ENCODE measurements around the gene GPR153. TPM values are rescaled to one million over a fixed set of nuclear protein-coding genes. Genes with fewer than 3 reads are reported as not detected.

The GPR153 gene
- total and polyA plus RNA-seq, 2 of the 8 experiments (the other 6 are each of a cell fraction or from before 2014, with no cell fraction given): 5.7 to 8.1 TPM

DNA sequence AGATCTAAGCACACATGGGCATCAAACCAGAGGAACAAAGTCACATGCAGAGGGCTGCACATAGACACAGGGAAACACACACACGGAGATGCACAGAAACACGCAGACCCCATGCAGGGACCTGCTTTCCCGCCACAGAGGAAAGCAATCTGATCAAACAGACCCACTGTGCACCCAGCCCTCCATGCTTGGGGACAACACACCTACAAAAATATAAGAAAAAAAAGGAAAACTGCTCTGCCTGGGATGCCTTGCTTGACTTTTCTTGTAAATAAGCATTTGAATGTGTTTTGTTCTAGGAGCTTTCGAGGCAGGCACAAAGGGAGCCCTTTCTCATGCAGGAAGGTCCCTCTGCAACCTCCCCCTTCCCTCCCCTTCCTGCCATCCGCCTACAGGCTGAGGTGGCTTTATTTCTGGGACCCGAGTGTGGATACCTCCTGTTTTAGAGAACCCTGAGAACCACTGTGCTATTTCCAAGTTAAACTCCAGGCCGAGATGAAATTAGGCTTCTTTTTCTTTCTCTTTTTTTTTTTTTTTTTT lies 21.6 kb downstream of the GPR153 start:
- Histone ChIP-seq H3K56ac (replicated peaks; ENCODE audit: insufficient read length, low read depth, low read length) (peak overlapping the region; percentile 82), H3K4me2 (ENCODE audit: insufficient read depth in 1 of 2, low read depth in 2 of 2, low read length in 2 of 2) (peak overlapping the region; percentile 84 to 87), H3K4ac (replicated peaks; ENCODE audit: insufficient read length, low read depth, low read length) (peak overlapping the region; percentile 92), H2AFZ (ENCODE audit: low read length) (no peak overlapping the region), H3K79me1 (ENCODE audit: low read depth, low read length) (0 out of 2 replicates have a peak, but pooled peaks cover 4% of the 10 kb centered on the region), H3K9me3 (ENCODE audit: insufficient read depth in 2 of 2, low read depth in 1 of 2, low read length in 1 of 2) (no peaks in the 10 kb centered on the region), H3K23me2 (ENCODE audit: low read depth, low read length) (peaks cover 11% of the 10 kb centered on the region; the same call in 1 of the 2 replicates), H3K14ac (ENCODE audit: insufficient read length) (no peak overlapping the region), H3K9ac (replicated peaks in 1 of 4; ENCODE audit: extremely low read depth in 1 of 4, low read depth in 3 of 4, low read length in 3 of 4) (peak overlapping the region in 3 of 4 experiments; percentile 64 to 75 (median 65); a peak in 6 of 7 replicates), H3K36me3 (ENCODE audit: control insufficient read depth in 2 of 4, insufficient read depth in 4 of 4, low read length in 3 of 4) (0 out of 8 replicates have a peak, but pooled peaks cover 0 to 2% (median 0%) of the 10 kb centered on the region in 4 experiments), H3K4me1 (replicated peaks in 1 of 4; ENCODE audit: control insufficient read depth in 3 of 4, insufficient read depth in 4 of 4, low read length in 3 of 4) (peaks cover 18 to 50% (median 39%) of the 10 kb centered on the region in 4 experiments), H2BK12ac (ENCODE audit: low read depth, low read length) (peak overlapping the region; percentile 99), H3K23ac (ENCODE audit: insufficient read length) (no peak overlapping the region), H2BK15ac (ENCODE audit: low read length) (peak overlapping the region; percentile 34; the same call in 1 of the 2 replicates), H2BK20ac (ENCODE audit: low read length) (peak overlapping the region; percentile 91), H2BK5ac (ENCODE audit: low read depth, low read length) (peak overlapping the region; percentile 100), H2AK5ac (ENCODE audit: low read depth, low read length) (peak overlapping the region; percentile 99), H3K27me3 (replicated peaks in 1 of 4; ENCODE audit: control insufficient read depth in 3 of 4, extremely low read depth in 1 of 4, insufficient read depth in 3 of 4, low read length in 3 of 4) (peaks cover 2 to 9% (median 7%) of the 10 kb centered on the region in 4 experiments; a peak in 5 of 7 replicates), H3K4me3 (ENCODE audit: extremely low read depth in 1 of 4, insufficient read depth in 2 of 4, low read depth in 3 of 4, low read length in 4 of 4) (peak overlapping the region; percentile 12 to 91 (median 24); a peak in 5 of 8 replicates), H4K8ac (ENCODE audit: extremely low read depth, insufficient read depth, low read length) (peak overlapping the region; percentile 81; the same call in 1 of the 2 replicates), H3K18ac (ENCODE audit: extremely low read depth, low read length) (peak overlapping the region; percentile 99), H4K20me1 (replicated peaks in 1 of 2; ENCODE audit: control insufficient read depth in 1 of 2, insufficient read depth in 2 of 2, low read length in 2 of 2) (peaks cover 6 to 7% of the 10 kb centered on the region in 2 experiments), H3K79me2 (ENCODE audit: control insufficient read depth in 1 of 2, insufficient read depth in 2 of 2, low read length in 2 of 2) (peaks cover 6 to 12% of the 10 kb centered on the region in 2 experiments), H2BK120ac (replicated peaks; ENCODE audit: low read depth, low read length) (peak overlapping the region; percentile 98), H4K5ac (ENCODE audit: insufficient read length, low read depth, low read length) (peak overlapping the region; percentile 92), H3K27ac (ENCODE audit: low read depth, low read length) (peak overlapping the region; percentile 87), H4K91ac (replicated peaks; ENCODE audit: insufficient read length, low read length) (peak overlapping the region; percentile 97)
- POLR2A ChIA-PET (ENCODE audit: partially characterized antibody): interaction anchor here (0.7 to 6.9 kb wide), 19 partner anchors 8 to 247 kb away, joined by 3 to 78 read pairs (median 5); partner anchors contain the start of gene RNF207
- CTCF ChIA-PET (ENCODE audit: partially characterized antibody): interaction anchor here (0.7 to 19.1 kb wide), 31 partner anchors 8 to 215 kb away, joined by 3 to 353 read pairs (median 5); partner anchors contain the start of genes RNF207 and RPL22
- peak; percentile 91 for FAIRE-seq
- peak in 1 of 2 experiments; percentile 65 for DNase-seq (ENCODE audit: low read depth in 1 of 2, low spot score in 2 of 2)
- 1% methylated on average over 7 of the region's 7 CpGs; no CpG with 5 or more reads in 1 of the 2 experiments for WGBS, 2 experiments (ENCODE audit: extremely low coverage in 1 of 2, insufficient coverage in 1 of 2, insufficient read length in 1 of 2, insufficient replicate concordance in 2 of 2, low coverage in 1 of 2, low lambda C conversion rate in 2 of 2, missing lambda C conversion rate in 1 of 2)
- TF ChIP-seq TAF1 (IDR thresholded peaks at IDR 0.05; ENCODE audit: low read depth, low read length): peak; percentile 27; the same call in 1 of the 2 replicates
- TF ChIP-seq FOSL1 (IDR thresholded peaks at IDR 0.05; ENCODE audit: insufficient read depth, low read depth, low read length): no peak
- no peak for TF ChIP-seq BCL11A (IDR thresholded peaks at IDR 0.05; ENCODE audit: low read depth in 2 of 2, low read length in 2 of 2)
- TF ChIP-seq RFX5 (IDR thresholded peaks at IDR 0.05; ENCODE audit: borderline replicate concordance, low read depth, low read length): no peak
- no peak for TF ChIP-seq SAP30 (IDR thresholded peaks at IDR 0.05; ENCODE audit: insufficient read depth, insufficient replicate concordance, low read length)
- no peak for TF ChIP-seq CREB1 (IDR thresholded peaks at IDR 0.05)
- no peak for TF ChIP-seq RNF2 (IDR thresholded peaks at IDR 0.05; ENCODE audit: borderline replicate concordance, low read depth, low read length, missing control alignments, poor library complexity, severe bottlenecking)
- no peak for TF ChIP-seq NANOG (IDR thresholded peaks at IDR 0.05; ENCODE audit: insufficient read depth, low read depth, low read length, poor library complexity, severe bottlenecking)
- TF ChIP-seq SIN3A (conservative IDR thresholded peaks at IDR 0.05 in 1 of 2, IDR thresholded peaks at IDR 0.05 in 1 of 2; ENCODE audit: low read depth in 1 of 2, low read length in 2 of 2): peak in 1 of 2 experiments; percentile 56; a peak in 1 of 4 replicates
- peak; percentile 85; the same call in 1 of the 2 replicates for TF ChIP-seq POU5F1 (IDR thresholded peaks at IDR 0.05; ENCODE audit: low read depth, low read length)

Data from H1 (cell line).